HEK293 (cell line): ENCODE results near the gene DTHD1.

Experiments used
- CTCF ChIA-PET: fragments of 350-600 bp; formaldehyde crosslinking; extraction: SDS; loops from one replicate; lab custom pipeline; 2021; ENCODE audit warnings: antibody characterized with exemption; lab: Yijun Ruan, JAX
- POLR2A ChIA-PET: fragments of 300-600 bp; formaldehyde crosslinking; extraction: SDS; loops from one replicate; lab custom pipeline; 2020; ENCODE audit warnings: antibody characterized with exemption, inconsistent platforms; lab: Yijun Ruan, JAX
- H3K27ac ChIP-seq: fragments of 200-500 bp; sonication (Bioruptor generic); 2 replicates; pipeline ENCODE4 v1.5.1; 2014; ENCODE audit warnings: low read depth, low read length, control low read depth, inconsistent platforms; ENCODE audit errors: extremely low read depth
- H3K36me3 ChIP-seq, 2 experiments: fragments of 200-500 bp in 1 of 2; sonication (Bioruptor generic) in 1 of 2; 1 replicate in 1 of 2; 2 replicates in 1 of 2; pipeline ENCODE4 v1.5.1; 2014 to 2017; ENCODE audit warnings: inconsistent platforms in 2 of 2, low read length in 2 of 2; ENCODE audit not compliant: control insufficient read depth in 2 of 2, insufficient read depth in 1 of 2
- H3K4me1 ChIP-seq: fragments of 200-500 bp; sonication (Bioruptor generic); 2 replicates; pipeline ENCODE4 v1.5.1; 2014; ENCODE audit warnings: mild to moderate bottlenecking, low read length, inconsistent platforms; ENCODE audit not compliant: control insufficient read depth, insufficient read depth
- H3K4me3 ChIP-seq: 2 replicates; pipeline ENCODE4 v1.5.1; 2011; ENCODE audit warnings: low read depth, mild to moderate bottlenecking, control low read depth, low read length, moderate library complexity
- H3K9me3 ChIP-seq: fragments of 200-500 bp; sonication (Bioruptor generic); 2 replicates; pipeline ENCODE4 v1.5.1; 2014; ENCODE audit warnings: low read depth, low read length, inconsistent platforms; ENCODE audit not compliant: control insufficient read depth, insufficient read depth
- BCL11A ChIP-seq: fragments of 450-650 bp; formaldehyde crosslinking; IDR thresholded peaks from 2 replicates; pipeline ENCODE4 v1.5.1; 2016; ENCODE audit warnings: low read depth, missing biosample characterization, missing genetic modification characterization
- OVOL3 ChIP-seq: fragments of 450-650 bp; formaldehyde crosslinking; IDR thresholded peaks from 2 replicates; pipeline ENCODE4 v1.5.1; 2016; ENCODE audit warnings: missing biosample characterization, missing genetic modification characterization
- YY2 ChIP-seq: fragments of 450-650 bp; formaldehyde crosslinking; IDR thresholded peaks from 2 replicates; pipeline ENCODE4 v1.5.1; 2016; ENCODE audit warnings: missing biosample characterization, missing genetic modification characterization
- ZBTB49 ChIP-seq: fragments of 450-650 bp; formaldehyde crosslinking; IDR thresholded peaks from 2 replicates; pipeline ENCODE4 v1.5.1; 2016; ENCODE audit warnings: missing biosample characterization, missing genetic modification characterization, low read depth
- ZEB2 ChIP-seq: fragments of 450-650 bp; formaldehyde crosslinking; IDR thresholded peaks from 2 replicates; pipeline ENCODE4 v1.5.1; 2016; ENCODE audit warnings: missing biosample characterization, missing genetic modification characterization
- ZNF138 ChIP-seq: fragments of 450-650 bp; formaldehyde crosslinking; IDR thresholded peaks from 2 replicates; pipeline ENCODE4 v1.5.1; 2016; ENCODE audit warnings: missing biosample characterization, missing genetic modification characterization, borderline replicate concordance
- ZNF148 ChIP-seq: fragments of 450-650 bp; formaldehyde crosslinking; IDR thresholded peaks from 2 replicates; pipeline ENCODE4 v1.5.0; 2017; ENCODE audit warnings: missing biosample characterization, missing genetic modification characterization, borderline replicate concordance
- ZNF26 ChIP-seq: fragments of 450-650 bp; formaldehyde crosslinking; IDR thresholded peaks from 2 replicates; pipeline ENCODE4 v1.5.1; 2016; ENCODE audit warnings: missing biosample characterization, missing genetic modification characterization
- ZNF394 ChIP-seq: fragments of 450-650 bp; formaldehyde crosslinking; IDR thresholded peaks from 2 replicates; pipeline ENCODE4 v1.5.1; 2016; ENCODE audit warnings: missing biosample characterization, missing genetic modification characterization, mild to moderate bottlenecking, moderate library complexity, borderline replicate concordance
- ZNF501 ChIP-seq: fragments of 450-650 bp; formaldehyde crosslinking; IDR thresholded peaks from 2 replicates; pipeline ENCODE4 v1.5.1; 2016; ENCODE audit warnings: missing biosample characterization, missing genetic modification characterization
- ZNF660 ChIP-seq: fragments of 450-650 bp; IDR thresholded peaks from 2 replicates; pipeline ENCODE4 v1.5.1; 2018; ENCODE audit warnings: missing biosample characterization, mild to moderate bottlenecking, missing genetic modification characterization
- ZNF664 ChIP-seq: fragments of 450-650 bp; formaldehyde crosslinking; IDR thresholded peaks from 2 replicates; pipeline ENCODE4 v1.5.1; 2016; ENCODE audit warnings: missing biosample characterization, missing genetic modification characterization
- ZNF76 ChIP-seq: fragments of 450-650 bp; formaldehyde crosslinking; IDR thresholded peaks from 2 replicates; pipeline ENCODE4; 2016; ENCODE audit warnings: low read depth, missing biosample characterization, missing genetic modification characterization, borderline replicate concordance
- ZNF843 ChIP-seq: fragments of 450-650 bp; formaldehyde crosslinking; IDR thresholded peaks from 2 replicates; pipeline ENCODE4 v1.5.1; 2016; ENCODE audit warnings: missing biosample characterization, missing genetic modification characterization
- ZSCAN4 ChIP-seq: fragments of 450-650 bp; formaldehyde crosslinking; IDR thresholded peaks from 2 replicates; pipeline ENCODE4 v1.5.1; 2017; ENCODE audit warnings: missing biosample characterization, missing genetic modification characterization

DTHD1 gene

GRCh38 chr4:36285784-36286480, 4.5 kb downstream of the DTHD1 start:
- Histone ChIP-seq H3K27ac (no peak overlapping the region), H3K36me3 (no peaks in the 10 kb centered on the region), H3K4me1 (no peaks in the 10 kb centered on the region), H3K9me3 (no peaks in the 10 kb centered on the region), H3K4me3 (no peak overlapping the region)
- POLR2A ChIA-PET: no interaction called here
- CTCF ChIA-PET: interaction anchor here (0.7 kb wide), 1 partner anchor 47 kb away, joined by 4 read pairs; no protein-coding TSS in a partner anchor
- no peak for TF ChIP-seq ZEB2 (tag by site-specific recombination)
- TF ChIP-seq ZBTB49 (tag by site-specific recombination): no peak
- no peak for TF ChIP-seq BCL11A (tag by site-specific recombination)
- no peak for TF ChIP-seq ZNF843
- TF ChIP-seq ZNF26: no peak
- TF ChIP-seq ZNF148: no peak

- CTCF ChIA-PET: no interaction called here
- Histone ChIP-seq H3K36me3 (no peaks in the 10 kb centered on the region), H3K27ac (no peak overlapping the region), H3K4me1 (no peaks in the 10 kb centered on the region), H3K4me3 (no peak overlapping the region), H3K9me3 (no peaks in the 10 kb centered on the region)
- POLR2A ChIA-PET: no interaction called here
- no peak for TF ChIP-seq ZNF76
- no peak for TF ChIP-seq ZNF138
- no peak for TF ChIP-seq ZNF394
- no peak for TF ChIP-seq ZNF501
- no peak for TF ChIP-seq OVOL3 (tag by site-specific recombination)
- TF ChIP-seq ZSCAN4 (tag by site-specific recombination): no peak
- TF ChIP-seq ZNF660 (tag by site-specific recombination): no peak
- TF ChIP-seq YY2 (tag by site-specific recombination): no peak
- no peak for TF ChIP-seq ZNF664
These were observed 5.1 kb downstream of the DTHD1 start for GRCh38 chr4:36286481-36286871.
